Hematopoietic multipotent progenitor cell treated with erythropoietin and hydrocortisone succinate and interleukin-3 and kit ligand, for 17 days (in vitro differentiated cells): ENCODE results near the gene HERC2.
"Not testable (repeated sequence)": the region's sequence is repeated elsewhere in the genome, so short reads cannot be mapped to it uniquely, and the experiment has no call there.

Source experiments
- DNase-seq: peaks from one replicate; pipeline ENCODE4 v3.0.0-alpha.2; 2015; ENCODE audit warnings: low spot score

HERC2 gene

GRCh38 chr15:28179270-28179669 lies 142.7 kb downstream of the HERC2 start:
- no peak for DNase-seq

- no peak for DNase-seq
Measured at GRCh38 chr15:28178727-28179126, 143.3 kb downstream of the HERC2 start.

GRCh38 chr15:28178290-28178689 lies 143.7 kb downstream of the HERC2 start:
- DNase-seq = no peak

- no peak for DNase-seq
Measured at GRCh38 chr15:28169366-28169765, 152.6 kb downstream of the HERC2 start.

- not testable (repeated sequence) for DNase-seq
Measured at GRCh38 chr15:28168405-28169121, 153.4 kb downstream of the HERC2 start.

GRCh38 chr15:28167042-28167441 lies 154.9 kb downstream of the HERC2 start:
- no peak for DNase-seq

- DNase-seq = no peak
Measured at GRCh38 chr15:28165791-28166190, 156.2 kb downstream of the HERC2 start.

GRCh38 chr15:28164876-28165275 lies 157.1 kb downstream of the HERC2 start:
- no peak for DNase-seq

GRCh38 chr15:28154283-28154682 lies 167.7 kb downstream of the HERC2 start:
- DNase-seq = no peak

- DNase-seq = no peak
Measured at GRCh38 chr15:28153492-28154119, 168.4 kb downstream of the HERC2 start.

- DNase-seq = not testable (repeated sequence)
Measured at GRCh38 chr15:28152538-28152923, 169.4 kb downstream of the HERC2 start.

- DNase-seq = not testable (repeated sequence)
Measured at GRCh38 chr15:28151864-28152537, 170.0 kb downstream of the HERC2 start.

- no peak for DNase-seq
Measured at GRCh38 chr15:28147801-28148200, 174.2 kb downstream of the HERC2 start.

- not testable (repeated sequence) for DNase-seq
Measured at GRCh38 chr15:28145419-28145818, 176.6 kb downstream of the HERC2 start.

- no peak for DNase-seq
Measured at GRCh38 chr15:28140062-28140461, 181.9 kb downstream of the HERC2 start.

- not testable (repeated sequence) for DNase-seq
Measured at GRCh38 chr15:28137408-28138039, 184.5 kb downstream of the HERC2 start.

GRCh38 chr15:28136236-28136904 lies 185.6 kb downstream of the HERC2 start:
- not testable (repeated sequence) for DNase-seq

- no peak for DNase-seq
Measured at GRCh38 chr15:28133281-28133680, 188.7 kb downstream of the HERC2 start.

GRCh38 chr15:28132524-28133275 lies 189.3 kb downstream of the HERC2 start:
- DNase-seq = no peak

- DNase-seq = no peak
Measured at GRCh38 chr15:28131946-28132345, 190.0 kb downstream of the HERC2 start.

- no peak for DNase-seq
Measured at GRCh38 chr15:28131400-28131799, 190.6 kb downstream of the HERC2 start.
